GM21786 (cell line): Measurements from ENCODE around the gene SLC6A1.

Experiments used
- ATAC-seq: cut with Tn5 transposase; IDR thresholded peaks from one replicate; pipeline ENCODE4 v1.9.1; 2021; ENCODE audit not compliant: unreplicated experiment

Gene SLC6A1

GRCh38 chr3:10970306-10970960 is 22.1 kb upstream of the SLC6A1 start:
- no peak for ATAC-seq

- ATAC-seq: no peak
Measured at GRCh38 chr3:10972072-10972782, 20.3 kb upstream of the SLC6A1 start.

GRCh38 chr3:10973046-10973595 is 19.4 kb upstream of the SLC6A1 start:
- no peak for ATAC-seq

- ATAC-seq: no peak
Measured at GRCh38 chr3:10974131-10974530, 18.4 kb upstream of the SLC6A1 start.

- ATAC-seq: no peak
Measured at GRCh38 chr3:10974746-10975375, 17.7 kb upstream of the SLC6A1 start.

- no peak for ATAC-seq
Measured at GRCh38 chr3:10975695-10976234, 16.8 kb upstream of the SLC6A1 start.

GRCh38 chr3:10976770-10977169 is 15.8 kb upstream of the SLC6A1 start:
- ATAC-seq: no peak

- ATAC-seq: no peak
Measured at GRCh38 chr3:10977892-10978510, 14.5 kb upstream of the SLC6A1 start.

GRCh38 chr3:10978956-10979355 is 13.6 kb upstream of the SLC6A1 start:
- no peak for ATAC-seq

GRCh38 chr3:10980312-10980711 is 12.2 kb upstream of the SLC6A1 start:
- ATAC-seq: no peak

GRCh38 chr3:10981031-10981430 is 11.5 kb upstream of the SLC6A1 start:
- ATAC-seq: no peak

- no peak for ATAC-seq
Measured at GRCh38 chr3:10981961-10982360, 10.6 kb upstream of the SLC6A1 start.

GRCh38 chr3:10982782-10983181 is 9.8 kb upstream of the SLC6A1 start:
- ATAC-seq: no peak

GRCh38 chr3:10983219-10983916 is 9.2 kb upstream of the SLC6A1 start:
- ATAC-seq: no peak

GRCh38 chr3:10984371-10984896 is 8.1 kb upstream of the SLC6A1 start:
- ATAC-seq: no peak

GRCh38 chr3:10985181-10985580 is 7.4 kb upstream of the SLC6A1 start:
- no peak for ATAC-seq

- ATAC-seq: no peak
Measured at GRCh38 chr3:10986592-10986991, 6.0 kb upstream of the SLC6A1 start.

- no peak for ATAC-seq
Measured at GRCh38 chr3:10988001-10988665, 4.4 kb upstream of the SLC6A1 start.

GRCh38 chr3:10988991-10989484 is 3.5 kb upstream of the SLC6A1 start:
- no peak for ATAC-seq
